ENCODE results near the gene CDK5R1.
A peak's percentile ranks its signal among the peaks of the same experiment; 100 is the strongest.

CDK5R1 gene

GRCh38 chr17:32514606-32515005 is 27.8 kb downstream of the CDK5R1 start:
- TF ChIP-seq CTCF (IDR thresholded peaks at IDR 0.05; ENCODE audit: low read depth, low read length, missing control alignments), result no peak
- DNase-seq (ENCODE audit: extremely low read depth, low read depth), result no peak
- H3K4me3 ChIP-seq (replicated peaks; ENCODE audit: low read depth, low read length), result no peak overlapping the region

- no peak for TF ChIP-seq CTCF (IDR thresholded peaks at IDR 0.05; ENCODE audit: low read depth, low read length, missing control alignments)
- DNase-seq (ENCODE audit: extremely low read depth, low read depth), result no peak
- H3K4me3 ChIP-seq (replicated peaks; ENCODE audit: low read depth, low read length), result no peak overlapping the region
Observed at GRCh38 chr17:32515677-32516383, 29.0 kb downstream of the CDK5R1 start.

- H3K4me3 ChIP-seq (replicated peaks; ENCODE audit: low read depth, low read length), result no peak overlapping the region
- no peak for TF ChIP-seq CTCF (IDR thresholded peaks at IDR 0.05; ENCODE audit: low read depth, low read length, missing control alignments)
- DNase-seq (ENCODE audit: extremely low read depth, low read depth), result no peak
Observed at GRCh38 chr17:32516450-32516849, 29.7 kb downstream of the CDK5R1 start.

GRCh38 chr17:32516940-32517701 is 30.3 kb downstream of the CDK5R1 start:
- H3K4me3 ChIP-seq (replicated peaks; ENCODE audit: low read depth, low read length), result no peak overlapping the region
- no peak for DNase-seq (ENCODE audit: extremely low read depth, low read depth)
- TF ChIP-seq CTCF (IDR thresholded peaks at IDR 0.05; ENCODE audit: low read depth, low read length, missing control alignments), result no peak

- no peak for TF ChIP-seq CTCF (IDR thresholded peaks at IDR 0.05; ENCODE audit: low read depth, low read length, missing control alignments)
- no peak for DNase-seq (ENCODE audit: extremely low read depth, low read depth)
- H3K4me3 ChIP-seq (replicated peaks; ENCODE audit: low read depth, low read length), result no peak overlapping the region
Observed at GRCh38 chr17:32517982-32518381, 31.2 kb downstream of the CDK5R1 start.

GRCh38 chr17:32518646-32519227 is 31.9 kb downstream of the CDK5R1 start:
- no peak for TF ChIP-seq CTCF (IDR thresholded peaks at IDR 0.05; ENCODE audit: low read depth, low read length, missing control alignments)
- H3K4me3 ChIP-seq (replicated peaks; ENCODE audit: low read depth, low read length), result peak overlapping the region; percentile 29
- no peak for DNase-seq (ENCODE audit: extremely low read depth, low read depth)
